Esophagus squamous epithelium (tissue), 4 donors: ENCODE results near the gene B3GNT7.

Source experiments
- POLR2A ChIP-seq, 4 donors: fragments of 450-650 bp; IDR thresholded peaks; one replicate each; pipeline ENCODE4 v1.6.1; 2017; ENCODE audit warnings: antibody characterized with exemption in 4 of 4, mild to moderate bottlenecking in 4 of 4, moderate library complexity in 3 of 4
- TF ChIP-seq, protein P1 (sequence below), 6 experiments: fragments of 450-650 bp in 4 of 6; fragments of 200-600 bp in 2 of 6; sonication (generic) in 2 of 6; IDR thresholded peaks; one replicate each; pipeline ENCODE4 v1.5.1; 2016 to 2019; ENCODE audit warnings: antibody characterized with exemption in 6 of 6, mild to moderate bottlenecking in 4 of 6, moderate library complexity in 4 of 6

DNA sequence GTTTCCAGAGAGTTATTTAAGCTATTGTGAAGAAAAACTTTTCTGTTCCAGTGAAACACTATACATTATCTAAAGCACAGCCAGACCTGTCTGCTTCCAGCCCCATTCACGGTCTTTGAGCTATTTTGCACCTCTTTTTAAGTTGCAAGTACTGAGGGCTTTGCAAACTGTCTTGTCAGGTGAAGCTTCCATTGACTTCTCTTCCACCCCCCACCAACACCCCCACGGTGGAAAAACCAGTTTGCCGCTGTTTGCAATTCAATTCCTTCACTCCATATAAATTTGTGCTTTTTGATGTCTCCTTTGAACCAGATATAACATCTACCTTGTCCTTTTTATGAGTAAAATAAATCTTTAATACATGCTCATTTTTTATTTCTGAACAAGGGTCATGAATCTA, 15.7 kb downstream of the B3GNT7 start:
- no peak for TF ChIP-seq POLR2A (IDR thresholded peaks at IDR 0.05)
- TF ChIP-seq, protein P1, sequence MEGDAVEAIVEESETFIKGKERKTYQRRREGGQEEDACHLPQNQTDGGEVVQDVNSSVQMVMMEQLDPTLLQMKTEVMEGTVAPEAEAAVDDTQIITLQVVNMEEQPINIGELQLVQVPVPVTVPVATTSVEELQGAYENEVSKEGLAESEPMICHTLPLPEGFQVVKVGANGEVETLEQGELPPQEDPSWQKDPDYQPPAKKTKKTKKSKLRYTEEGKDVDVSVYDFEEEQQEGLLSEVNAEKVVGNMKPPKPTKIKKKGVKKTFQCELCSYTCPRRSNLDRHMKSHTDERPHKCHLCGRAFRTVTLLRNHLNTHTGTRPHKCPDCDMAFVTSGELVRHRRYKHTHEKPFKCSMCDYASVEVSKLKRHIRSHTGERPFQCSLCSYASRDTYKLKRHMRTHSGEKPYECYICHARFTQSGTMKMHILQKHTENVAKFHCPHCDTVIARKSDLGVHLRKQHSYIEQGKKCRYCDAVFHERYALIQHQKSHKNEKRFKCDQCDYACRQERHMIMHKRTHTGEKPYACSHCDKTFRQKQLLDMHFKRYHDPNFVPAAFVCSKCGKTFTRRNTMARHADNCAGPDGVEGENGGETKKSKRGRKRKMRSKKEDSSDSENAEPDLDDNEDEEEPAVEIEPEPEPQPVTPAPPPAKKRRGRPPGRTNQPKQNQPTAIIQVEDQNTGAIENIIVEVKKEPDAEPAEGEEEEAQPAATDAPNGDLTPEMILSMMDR (IDR thresholded peaks at IDR 0.05), result no peak
